Testis (tissue), 3 donors: ENCODE results near the gene SPPL2B. TPM values are rescaled to one million over a fixed set of nuclear protein-coding genes. Genes with fewer than 3 reads are reported as not detected.

ENCODE experiments used
- DNase-seq: peaks from one replicate; pipeline ENCODE4 v3.0.0-alpha.2; 2019
- H3K27ac ChIP-seq, 2 donors: fragments of 200-600 bp; sonication (generic); one replicate each; pipeline ENCODE4 v1.5.1; 2019
- H3K27me3 ChIP-seq: fragments of 200-600 bp; sonication (generic); one replicate; pipeline ENCODE4 v1.5.1; 2019
- H3K36me3 ChIP-seq: fragments of 200-600 bp; sonication (generic); one replicate; pipeline ENCODE4 v1.5.1; 2017; ENCODE audit warnings: low read depth; ENCODE audit errors: missing control alignments
- H3K4me1 ChIP-seq: fragments of 200-600 bp; sonication (generic); one replicate; pipeline ENCODE4 v1.5.1; 2019
- H3K4me3 ChIP-seq, 2 donors: fragments of 200-600 bp; sonication (generic); one replicate each; pipeline ENCODE4 v1.5.1; 2017 to 2019
- H3K9me3 ChIP-seq: fragments of 200-600 bp; sonication (generic); one replicate; pipeline ENCODE4 v1.5.1; 2017
- POLR2A ChIP-seq: fragments of 450-650 bp; IDR thresholded peaks from one replicate; pipeline ENCODE4 v1.6.1; 2017; ENCODE audit warnings: antibody characterized with exemption, mild to moderate bottlenecking, moderate library complexity
- WGBS, 2 donors: methylation state at CpG; one replicate each; pipeline ENCODE4 v1.1.5; 2018; 5-methylcytosine and 5-hydroxymethylcytosine counted together
- intact Hi-C: fragments of 100-400 bp; cut with DNase I; formaldehyde crosslinking; loops from one replicate; pipeline ENCODE4 v1.15.1; 2023; ENCODE audit warnings: low total_unique reads
- polyA plus RNA-seq: library from polyadenylated mRNA; stranded (reverse); fragments of 350-450 nt; fragmentation: Illumina TruSeq; extraction: RNeasy Lipid Tissue Mini Kit (QIAGEN cat#74804); gene quantifications from one replicate; pipeline ENCODE4 v1.2.3, GENCODE V29; 2014; ENCODE audit warnings: low read depth, low replicate concordance; ENCODE audit not compliant: insufficient read depth
- total RNA-seq, 2 donors: library from RNA; depleted of rRNA; stranded (reverse); fragments of >200 nt; gene quantifications; one replicate each; pipeline ENCODE4 v1.2.3, GENCODE V29; 2016
- TF ChIP-seq, protein P1 (sequence below), 3 experiments: fragments of 450-650 bp in 2 of 3; fragments of 200-600 bp in 1 of 3; sonication (generic) in 1 of 3; IDR thresholded peaks; one replicate each; pipeline ENCODE4 v1.5.1; 2016 to 2019; ENCODE audit warnings: antibody characterized with exemption in 3 of 3, mild to moderate bottlenecking in 2 of 3, moderate library complexity in 1 of 3

The SPPL2B gene
- total and polyA plus RNA-seq, 3 donors from 2014 or later = 132 to 215 (median 158) TPM

DNA sequence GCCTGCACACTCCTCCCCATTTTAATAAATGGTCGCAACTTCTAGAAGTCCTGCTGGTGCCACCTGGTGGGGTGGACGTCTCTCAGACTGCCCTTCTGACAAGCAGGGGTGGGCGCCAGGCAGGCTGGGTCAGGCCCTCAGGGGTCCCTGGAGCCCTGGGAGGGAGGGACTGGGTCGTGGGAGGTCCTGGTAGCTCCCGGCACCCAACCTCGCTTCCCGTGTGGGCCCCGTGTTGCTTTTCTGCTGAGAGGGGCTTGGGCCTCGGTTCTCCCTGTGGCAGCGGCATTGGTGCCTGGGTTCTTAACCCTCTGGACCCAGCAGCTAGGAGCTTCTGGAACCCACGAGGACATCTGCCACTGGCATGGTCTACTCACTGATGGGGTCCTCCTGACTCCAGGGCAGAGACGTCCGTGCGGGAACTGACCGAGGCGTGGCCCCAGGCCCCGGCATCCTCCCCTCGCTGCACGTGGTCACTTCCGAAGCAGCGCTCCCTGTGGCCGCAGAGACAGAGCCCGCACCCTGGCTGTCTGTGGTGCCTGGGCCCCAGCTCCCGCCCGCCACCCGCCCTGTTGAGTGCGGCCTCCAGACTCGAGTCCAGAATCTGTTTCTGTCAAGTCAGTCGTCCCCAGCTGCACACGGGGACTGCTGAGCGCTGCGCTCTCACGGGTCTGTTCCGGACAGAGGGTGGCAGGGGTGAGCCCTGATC, 25.6 kb downstream of the SPPL2B start:
- 89 to 96% methylated on average over 23 to 34 of the region's 34 CpGs for WGBS, 2 donors
- DNase-seq = no peak
- Histone ChIP-seq H3K36me3 (no peaks in the 10 kb centered on the region), H3K27ac (no peak overlapping the region), H3K27me3 (no peaks in the 10 kb centered on the region), H3K4me3 (no peak overlapping the region), H3K4me1 (no peaks in the 10 kb centered on the region), H3K9me3 (no peaks in the 10 kb centered on the region)
- intact Hi-C loops = no loop called here
- TF ChIP-seq POLR2A = no peak
- TF ChIP-seq, protein P1, sequence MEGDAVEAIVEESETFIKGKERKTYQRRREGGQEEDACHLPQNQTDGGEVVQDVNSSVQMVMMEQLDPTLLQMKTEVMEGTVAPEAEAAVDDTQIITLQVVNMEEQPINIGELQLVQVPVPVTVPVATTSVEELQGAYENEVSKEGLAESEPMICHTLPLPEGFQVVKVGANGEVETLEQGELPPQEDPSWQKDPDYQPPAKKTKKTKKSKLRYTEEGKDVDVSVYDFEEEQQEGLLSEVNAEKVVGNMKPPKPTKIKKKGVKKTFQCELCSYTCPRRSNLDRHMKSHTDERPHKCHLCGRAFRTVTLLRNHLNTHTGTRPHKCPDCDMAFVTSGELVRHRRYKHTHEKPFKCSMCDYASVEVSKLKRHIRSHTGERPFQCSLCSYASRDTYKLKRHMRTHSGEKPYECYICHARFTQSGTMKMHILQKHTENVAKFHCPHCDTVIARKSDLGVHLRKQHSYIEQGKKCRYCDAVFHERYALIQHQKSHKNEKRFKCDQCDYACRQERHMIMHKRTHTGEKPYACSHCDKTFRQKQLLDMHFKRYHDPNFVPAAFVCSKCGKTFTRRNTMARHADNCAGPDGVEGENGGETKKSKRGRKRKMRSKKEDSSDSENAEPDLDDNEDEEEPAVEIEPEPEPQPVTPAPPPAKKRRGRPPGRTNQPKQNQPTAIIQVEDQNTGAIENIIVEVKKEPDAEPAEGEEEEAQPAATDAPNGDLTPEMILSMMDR (IDR thresholded peaks at IDR 0.05) = no peak

DNA sequence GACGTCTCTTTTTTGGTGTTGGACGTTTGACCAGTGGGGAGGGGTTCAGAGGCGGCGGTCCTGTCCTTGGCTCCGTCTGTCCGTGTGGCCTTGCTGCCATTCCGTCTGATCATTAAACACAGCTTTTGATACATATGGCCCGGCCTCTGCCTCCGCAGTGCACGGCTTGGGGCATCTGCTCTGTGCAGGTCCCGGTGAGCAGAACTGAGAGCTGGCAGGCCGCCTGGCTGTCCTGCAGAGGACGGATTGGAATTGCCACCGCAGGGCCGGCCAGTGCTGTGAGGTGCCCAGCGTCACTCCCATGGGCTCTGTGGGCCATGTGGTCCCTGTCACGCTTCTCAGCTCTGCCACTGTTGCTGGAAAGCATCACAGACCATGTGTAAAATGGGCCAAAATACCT, 26.2 kb downstream of the SPPL2B start:
- no peaks in the 10 kb centered on the region for H3K9me3 ChIP-seq

DNA sequence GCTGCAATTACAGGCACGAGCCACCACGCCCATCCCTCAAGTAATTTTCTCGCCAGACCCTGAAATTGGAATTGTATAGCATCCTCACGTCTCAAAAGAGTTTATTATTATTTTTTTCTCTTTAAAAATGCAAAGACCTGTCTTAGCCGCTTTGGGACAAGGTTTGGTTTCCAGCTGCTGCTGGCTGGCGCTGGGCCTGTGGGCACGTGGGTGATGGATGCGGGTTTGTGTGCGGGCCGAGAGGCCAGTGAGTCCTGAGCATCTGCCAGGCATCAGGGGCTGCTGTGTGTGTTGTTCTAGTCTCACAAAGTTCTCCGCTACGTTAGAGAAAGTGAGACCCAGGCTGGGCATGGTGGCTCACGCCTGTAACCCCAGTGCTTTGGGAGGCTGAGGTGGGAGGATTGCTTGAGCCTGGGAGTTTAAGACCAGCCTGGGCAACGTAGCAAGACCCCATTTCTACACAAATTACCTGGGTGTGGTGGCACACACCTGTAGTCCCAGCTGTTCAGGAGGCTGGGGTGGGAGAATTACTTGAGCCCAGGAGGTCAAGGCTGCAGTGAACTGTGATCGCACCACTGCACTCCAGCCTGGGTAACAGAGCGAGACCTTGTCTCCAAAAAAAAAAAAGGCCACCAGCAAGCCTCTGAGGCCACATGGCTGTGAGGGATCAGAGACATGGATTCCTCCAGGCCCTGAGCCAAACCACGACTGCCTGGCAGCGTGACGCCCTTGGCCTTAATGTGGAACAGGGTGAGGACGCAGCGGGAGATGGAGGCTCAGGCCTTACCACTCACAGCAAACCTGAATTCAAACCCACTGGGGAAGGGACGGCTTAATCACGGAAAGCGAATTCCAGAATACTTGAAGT, 26.9 kb downstream of the SPPL2B start:
- intact Hi-C loops = no loop called here
- WGBS, 2 donors = 88 to 90% methylated on average over 24 of the region's 24 CpGs

More for the DNA sequence above, 26.2 kb downstream of the SPPL2B start:
- Histone ChIP-seq H3K27ac (no peak overlapping the region), H3K4me3 (no peak overlapping the region), H3K4me1 (no peaks in the 10 kb centered on the region), H3K27me3 (no peaks in the 10 kb centered on the region), H3K36me3 (no peaks in the 10 kb centered on the region)
- 92 to 93% methylated on average over 12 to 17 of the region's 17 CpGs for WGBS, 2 donors
- intact Hi-C loops = no loop called here
- DNase-seq = no peak
- TF ChIP-seq, protein P1 (IDR thresholded peaks at IDR 0.05) = no peak
- no peak for TF ChIP-seq POLR2A

DNA sequence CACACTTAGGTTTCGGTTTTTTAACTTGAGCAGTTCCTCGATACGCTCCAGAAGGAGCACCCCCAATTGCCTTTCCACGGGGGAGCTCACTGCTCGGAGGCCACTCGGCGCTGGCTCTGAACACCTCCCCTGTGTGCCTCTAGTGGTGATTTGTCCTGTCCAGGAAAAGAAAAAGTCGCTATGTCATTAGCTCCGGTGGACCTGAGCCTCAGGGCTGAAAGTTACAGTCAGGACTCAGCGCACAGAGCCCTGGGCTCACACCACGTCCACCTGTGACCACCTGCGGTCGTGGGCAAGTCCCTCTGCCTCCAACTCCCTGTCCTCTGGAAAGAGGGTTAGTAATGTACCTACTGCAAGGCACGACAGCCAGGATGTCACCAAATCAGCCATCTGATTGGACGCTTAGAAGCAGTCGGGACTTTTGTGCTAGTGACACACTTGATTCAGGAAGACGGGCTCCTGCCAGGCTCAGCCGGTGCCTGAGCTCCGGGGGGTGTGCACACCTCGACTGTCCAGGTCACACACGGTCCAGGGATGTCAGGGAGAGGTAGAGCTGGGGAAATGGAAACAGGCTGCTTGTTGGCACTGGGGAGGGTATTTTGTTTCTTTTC, 27.7 kb downstream of the SPPL2B start:
- TF ChIP-seq, protein P1 (IDR thresholded peaks at IDR 0.05) = no peak
- no peak for TF ChIP-seq POLR2A
- Histone ChIP-seq H3K27ac (no peak overlapping the region), H3K9me3 (no peaks in the 10 kb centered on the region), H3K36me3 (no peaks in the 10 kb centered on the region), H3K4me3 (no peak overlapping the region), H3K27me3 (no peaks in the 10 kb centered on the region), H3K4me1 (no peaks in the 10 kb centered on the region)
- no peak for DNase-seq
- WGBS, 2 donors = 85 to 87% methylated on average over 20 to 21 of the region's 21 CpGs
- intact Hi-C loops = no loop called here

More for the DNA sequence above, 26.9 kb downstream of the SPPL2B start:
- no peaks in the 10 kb centered on the region for H3K4me1 ChIP-seq
- no peaks in the 10 kb centered on the region for H3K27me3 ChIP-seq
- DNase-seq = no peak
- no peak overlapping the region for H3K4me3 ChIP-seq
- no peaks in the 10 kb centered on the region for H3K9me3 ChIP-seq
- H3K36me3 ChIP-seq = no peaks in the 10 kb centered on the region
- TF ChIP-seq, protein P1 (IDR thresholded peaks at IDR 0.05) = no peak
- TF ChIP-seq POLR2A = no peak
- no peak overlapping the region for H3K27ac ChIP-seq
